Keratinocyte (primary cell): ENCODE data around the gene ADGRD1.

Experiments
- CTCF ChIP-seq, 3 experiments: IDR thresholded peaks in 1 of 3; conservative IDR thresholded peaks in 1 of 3; optimal IDR thresholded peaks in 1 of 3; 2 replicates in 2 of 3; 3 replicates in 1 of 3; pipeline versions ENCODE3 to v1.5.1; 2011; ENCODE audit warnings: low read length in 3 of 3, mild to moderate bottlenecking in 3 of 3, moderate library complexity in 2 of 3, control low read depth in 1 of 3, inconsistent platforms in 1 of 3; ENCODE audit not compliant: insufficient read depth in 2 of 3; ENCODE audit errors: extremely low read depth in 1 of 3
- EZH2 ChIP-seq: IDR thresholded peaks from one replicate; pipeline ENCODE4 v1.6.1; 2012; ENCODE audit warnings: inconsistent platforms, mild to moderate bottlenecking, low read length, moderate library complexity

GRCh38 chr12:131187602-131188001, 233.9 kb downstream of the ADGRD1 start:
- TF ChIP-seq EZH2: no peak
- TF ChIP-seq CTCF (optimal IDR thresholded peaks at IDR 0.05 in 1 of 3, IDR thresholded peaks at IDR 0.05 in 1 of 3, conservative IDR thresholded peaks at IDR 0.05 in 1 of 3; ENCODE audit: extremely low read depth in 1 of 3, insufficient read depth in 2 of 3, low read length in 3 of 3): no peak
